GM18498 (cell line): Measurements from ENCODE around the gene MAGEL2.
"Not testable (repeated sequence)": the region's sequence is repeated elsewhere in the genome, so short reads cannot be mapped to it uniquely, and the experiment has no call there.

Experiments
- ATAC-seq: cut with Tn5 transposase; IDR thresholded peaks from one replicate; pipeline ENCODE4 v1.9.1; 2021; ENCODE audit warnings: mild to moderate bottlenecking, moderate library complexity; ENCODE audit not compliant: unreplicated experiment

The MAGEL2 gene

GRCh38 chr15:23616536-23616935 is 31.1 kb downstream of the MAGEL2 start:
- no peak for ATAC-seq

GRCh38 chr15:23606226-23606625 is 41.4 kb downstream of the MAGEL2 start:
- ATAC-seq, result no peak

GRCh38 chr15:23602124-23602523 is 45.5 kb downstream of the MAGEL2 start:
- no peak for ATAC-seq

GRCh38 chr15:23599053-23599452 is 48.6 kb downstream of the MAGEL2 start:
- no peak for ATAC-seq

- not testable (repeated sequence) for ATAC-seq
These were observed 50.4 kb downstream of the MAGEL2 start for GRCh38 chr15:23597278-23597677.

GRCh38 chr15:23596736-23597135 is 50.9 kb downstream of the MAGEL2 start:
- ATAC-seq, result no peak

GRCh38 chr15:23595368-23595767 is 52.3 kb downstream of the MAGEL2 start:
- no peak for ATAC-seq

- no peak for ATAC-seq
These were observed 53.4 kb downstream of the MAGEL2 start for GRCh38 chr15:23594252-23594770.
